K562 (cell line): ENCODE data around the gene HTR5A. TPM values are rescaled to one million over a fixed set of nuclear protein-coding genes. Genes with fewer than 3 reads are reported as not detected.

Source experiments
- BCL6 ChIP-seq: fragments of 250-450 bp; sonication (Bioruptor Pico); IDR thresholded peaks from 2 replicates; pipeline ENCODE4 v1.4.0; 2020
- ELF2 ChIP-seq: fragments of 250-450 bp; sonication (Bioruptor Pico); IDR thresholded peaks from 2 replicates; pipeline ENCODE4 v1.5.0; 2021; ENCODE audit warnings: mild to moderate bottlenecking
- EP300 ChIP-seq: IDR thresholded peaks from 2 replicates; pipeline ENCODE4 v1.6.1; 2012; ENCODE audit warnings: low read length, improper control_type of control experiment
- EP400 ChIP-seq: fragments of 450-650 bp; IDR thresholded peaks from 2 replicates; pipeline ENCODE4 v1.6.1; 2017; ENCODE audit warnings: antibody characterized with exemption, mild to moderate bottlenecking, moderate library complexity
- ETS2 ChIP-seq: IDR thresholded peaks from 2 replicates; pipeline ENCODE4 v1.6.1; 2016; ENCODE audit warnings: borderline replicate concordance, missing genetic modification characterization, mild to moderate bottlenecking, moderate library complexity, missing compliant biosample characterization; ENCODE audit not compliant: poor library complexity, severe bottlenecking
- FOXJ3 ChIP-seq: sonication (generic); formaldehyde crosslinking; IDR thresholded peaks from 2 replicates; pipeline ENCODE4 v1.4.0; 2020; ENCODE audit warnings: mild to moderate bottlenecking, missing genetic modification reagents
- HNRNPL ChIP-seq: fragments of 200-400 bp; formaldehyde crosslinking; IDR thresholded peaks from 2 replicates; pipeline ENCODE4 v1.6.1; 2017; ENCODE audit warnings: low read depth, mild to moderate bottlenecking, low read length
- NR2F6 ChIP-seq: fragments of 450-650 bp; formaldehyde crosslinking; IDR thresholded peaks from 2 replicates; pipeline ENCODE4 v1.4.0; 2020; ENCODE audit warnings: mild to moderate bottlenecking
- PCBP1 ChIP-seq: fragments of 200-400 bp; formaldehyde crosslinking; IDR thresholded peaks from 2 replicates; pipeline ENCODE4 v1.6.1; 2018; ENCODE audit warnings: mild to moderate bottlenecking, low read depth, low read length; ENCODE audit not compliant: poor library complexity, severe bottlenecking
- PHF21A ChIP-seq: fragments of 450-650 bp; IDR thresholded peaks from 2 replicates; pipeline ENCODE4 v1.6.1; 2017; ENCODE audit warnings: low read depth, borderline replicate concordance
- RFX5 ChIP-seq: IDR thresholded peaks from 2 replicates; pipeline ENCODE4 v1.6.1; 2011; ENCODE audit warnings: low read depth, mild to moderate bottlenecking, improper control_type of control experiment, low read length
- SAFB ChIP-seq: fragments of 200-400 bp; formaldehyde crosslinking; IDR thresholded peaks from 2 replicates; pipeline ENCODE4 v1.6.1; 2017; ENCODE audit warnings: low read depth, low read length, borderline replicate concordance
- TCF3 ChIP-seq: sonication (generic); formaldehyde crosslinking; IDR thresholded peaks from 2 replicates; pipeline ENCODE4 v1.4.0; 2020; ENCODE audit warnings: mild to moderate bottlenecking, missing genetic modification reagents
- TEAD4 ChIP-seq, 2 experiments: sonication (generic) in 1 of 2; formaldehyde crosslinking in 1 of 2; IDR thresholded peaks; 2 replicates each; pipeline versions ENCODE4 v1.6.1 to v1.8.0; 2012 to 2022; ENCODE audit warnings: borderline replicate concordance in 1 of 2, inconsistent platforms in 1 of 2, low read length in 1 of 2, mild to moderate bottlenecking in 1 of 2, missing genetic modification reagents in 1 of 2
- ZNF134 ChIP-seq: fragments of 250-450 bp; sonication (Bioruptor Pico); conservative IDR thresholded peaks from 2 replicates; pipeline ENCODE4 v1.4.0; 2020
- ZNF347 ChIP-seq: fragments of 450-650 bp; formaldehyde crosslinking; IDR thresholded peaks from 2 replicates; pipeline ENCODE4 v1.4.0; 2020; ENCODE audit warnings: low read depth, mild to moderate bottlenecking, moderate library complexity
- ZNF41 ChIP-seq: fragments of 250-450 bp; sonication (Bioruptor Pico); conservative IDR thresholded peaks from 2 replicates; pipeline ENCODE4 v1.4.0; 2020; ENCODE audit warnings: mild to moderate bottlenecking
- ZNF431 ChIP-seq: sonication (generic); formaldehyde crosslinking; IDR thresholded peaks from 2 replicates; pipeline ENCODE4 v1.8.0; 2022; ENCODE audit warnings: mild to moderate bottlenecking, missing genetic modification reagents
- ZNF644 ChIP-seq: fragments of 200-800 bp; sonication (Bioruptor generic); IDR thresholded peaks from 2 replicates; pipeline ENCODE4 v1.6.1; 2016; ENCODE audit warnings: low read depth, missing genetic modification characterization, missing compliant biosample characterization
- polyA plus RNA-seq, 8 experiments: library from polyadenylated mRNA; depleted of rRNA in 4 of 8; stranded (reverse) in 5 of 8; unstranded in 3 of 8; fragments of >200 nt; fragmentation: Nextera tagmentation in 2 of 8; fragmentation: Illumina TruSeq in 1 of 8; extraction: Ambion mirVana in 2 of 8; extraction: Trizol in 1 of 8; gene quantifications; 2 replicates each; pipeline versions ENCODE4 v1.2.1 to v1.2.3, GENCODE V29; 2011 to 2014; ENCODE audit warnings: inconsistent platforms in 1 of 8, missing spikeins in 1 of 8
- total RNA-seq, 7 experiments: library from RNA; depleted of rRNA in 6 of 7; stranded (reverse); fragments of >200 nt in 6 of 7; fragmentation: Illumina TruSeq in 2 of 7; extraction: Trizol in 2 of 7; gene quantifications; 2 replicates each; pipeline versions ENCODE4 v1.2.1 to v1.2.3, GENCODE V29; 2011 to 2021; ENCODE audit warnings: low replicate concordance in 1 of 7
- TF ChIP-seq, protein P1 (sequence below): fragments of 450-650 bp; IDR thresholded peaks from 2 replicates; pipeline ENCODE4 v1.6.1; 2017; ENCODE audit warnings: antibody characterized with exemption, mild to moderate bottlenecking
- TF ChIP-seq, protein P2 (sequence below): fragments of 250-450 bp; sonication (Bioruptor Pico); IDR thresholded peaks from 2 replicates; pipeline ENCODE4 v1.4.0; 2020; ENCODE audit warnings: borderline replicate concordance
- TF ChIP-seq, protein P3 (sequence below): fragments of 450-650 bp; IDR thresholded peaks from 2 replicates; pipeline ENCODE4 v1.6.1; 2016; ENCODE audit warnings: antibody characterized with exemption

The HTR5A gene
- total and polyA plus RNA-seq, 9 of the 15 experiments (the other 6 are each of a cell fraction or from before 2014, with no cell fraction given), result 0.06 TPM; not detected in 8

DNA sequence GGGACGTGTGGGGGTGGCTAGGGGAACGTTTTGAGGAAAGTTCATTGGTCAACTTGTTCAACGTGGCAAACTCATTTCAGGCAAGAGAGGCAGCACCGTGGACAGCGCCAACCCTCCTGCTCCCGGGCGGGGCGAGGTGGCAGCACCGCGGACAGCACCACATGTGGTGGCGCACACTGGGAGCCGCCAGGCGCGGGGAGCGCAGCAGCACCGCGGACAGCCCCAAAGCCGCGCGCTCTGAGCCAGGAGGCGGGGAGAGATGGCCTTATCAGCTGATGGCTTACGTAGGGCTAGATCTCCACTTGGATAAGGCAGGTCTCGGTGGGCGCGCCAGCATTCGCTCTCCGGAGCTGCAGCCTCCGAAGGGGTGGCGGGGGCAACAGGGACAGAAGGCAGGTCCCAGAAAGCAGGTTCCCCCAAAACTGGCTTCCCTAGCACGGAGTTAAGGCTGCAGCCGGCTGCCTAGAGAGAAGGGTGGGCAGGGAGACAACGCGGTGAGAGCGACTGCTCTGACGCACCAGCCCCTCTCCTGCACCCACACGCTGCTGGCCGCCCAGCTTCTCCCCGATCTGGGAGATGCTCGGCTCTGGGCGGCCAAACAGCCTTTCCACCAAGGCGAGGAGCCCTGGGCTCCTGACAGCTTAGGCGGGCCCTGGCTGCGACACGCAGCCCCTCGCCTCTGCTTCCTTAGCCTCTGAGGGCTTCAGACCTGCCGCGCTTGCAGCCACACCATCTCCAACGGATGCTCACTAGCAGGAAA lies at the start of gene HTR5A (continued):
- peak; percentile 97 for TF ChIP-seq ZNF431 (CRISPR knock-in tag)
- TF ChIP-seq HNRNPL, result no peak
- peak; percentile 31 for TF ChIP-seq PCBP1
- TF ChIP-seq RFX5, result peak; percentile 44; the same call in 1 of the 2 replicates
- TF ChIP-seq ZNF134, result peak; percentile 85
- TF ChIP-seq ZNF644, result peak; percentile 100
- TF ChIP-seq EP300, result no peak
- TF ChIP-seq EP400, result no peak
- TF ChIP-seq ELF2 (CRISPR knock-in tag), result peak; percentile 71; the same call in 1 of the 2 replicates
- peak; percentile 99 for TF ChIP-seq FOXJ3
- no peak for TF ChIP-seq SAFB
- peak; percentile 55; the same call in 1 of the 2 replicates for TF ChIP-seq TEAD4 (IDR thresholded peaks at IDR 0.05; ENCODE audit: low read length)
- TF ChIP-seq TEAD4 (CRISPR knock-in tag; IDR thresholded peaks at IDR 0.05; ENCODE audit: borderline replicate concordance), result peak; percentile 100
- no peak for TF ChIP-seq ZNF347
- peak; percentile 89 for TF ChIP-seq ZNF41 (CRISPR knock-in tag)
- TF ChIP-seq, protein P1, sequence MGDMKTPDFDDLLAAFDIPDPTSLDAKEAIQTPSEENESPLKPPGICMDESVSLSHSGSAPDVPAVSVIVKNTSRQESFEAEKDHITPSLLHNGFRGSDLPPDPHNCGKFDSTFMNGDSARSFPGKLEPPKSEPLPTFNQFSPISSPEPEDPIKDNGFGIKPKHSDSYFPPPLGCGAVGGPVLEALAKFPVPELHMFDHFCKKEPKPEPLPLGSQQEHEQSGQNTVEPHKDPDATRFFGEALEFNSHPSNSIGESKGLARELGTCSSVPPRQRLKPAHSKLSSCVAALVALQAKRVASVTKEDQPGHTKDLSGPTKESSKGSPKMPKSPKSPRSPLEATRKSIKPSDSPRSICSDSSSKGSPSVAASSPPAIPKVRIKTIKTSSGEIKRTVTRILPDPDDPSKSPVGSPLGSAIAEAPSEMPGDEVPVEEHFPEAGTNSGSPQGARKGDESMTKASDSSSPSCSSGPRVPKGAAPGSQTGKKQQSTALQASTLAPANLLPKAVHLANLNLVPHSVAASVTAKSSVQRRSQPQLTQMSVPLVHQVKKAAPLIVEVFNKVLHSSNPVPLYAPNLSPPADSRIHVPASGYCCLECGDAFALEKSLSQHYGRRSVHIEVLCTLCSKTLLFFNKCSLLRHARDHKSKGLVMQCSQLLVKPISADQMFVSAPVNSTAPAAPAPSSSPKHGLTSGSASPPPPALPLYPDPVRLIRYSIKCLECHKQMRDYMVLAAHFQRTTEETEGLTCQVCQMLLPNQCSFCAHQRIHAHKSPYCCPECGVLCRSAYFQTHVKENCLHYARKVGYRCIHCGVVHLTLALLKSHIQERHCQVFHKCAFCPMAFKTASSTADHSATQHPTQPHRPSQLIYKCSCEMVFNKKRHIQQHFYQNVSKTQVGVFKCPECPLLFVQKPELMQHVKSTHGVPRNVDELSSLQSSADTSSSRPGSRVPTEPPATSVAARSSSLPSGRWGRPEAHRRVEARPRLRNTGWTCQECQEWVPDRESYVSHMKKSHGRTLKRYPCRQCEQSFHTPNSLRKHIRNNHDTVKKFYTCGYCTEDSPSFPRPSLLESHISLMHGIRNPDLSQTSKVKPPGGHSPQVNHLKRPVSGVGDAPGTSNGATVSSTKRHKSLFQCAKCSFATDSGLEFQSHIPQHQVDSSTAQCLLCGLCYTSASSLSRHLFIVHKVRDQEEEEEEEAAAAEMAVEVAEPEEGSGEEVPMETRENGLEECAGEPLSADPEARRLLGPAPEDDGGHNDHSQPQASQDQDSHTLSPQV, result no peak
- peak; percentile 95 for TF ChIP-seq BCL6 (CRISPR knock-in tag)
- TF ChIP-seq PHF21A, result no peak
- TF ChIP-seq ETS2, result no peak
- peak; percentile 81 for TF ChIP-seq NR2F6 (CRISPR knock-in tag)
- TF ChIP-seq, protein P2, sequence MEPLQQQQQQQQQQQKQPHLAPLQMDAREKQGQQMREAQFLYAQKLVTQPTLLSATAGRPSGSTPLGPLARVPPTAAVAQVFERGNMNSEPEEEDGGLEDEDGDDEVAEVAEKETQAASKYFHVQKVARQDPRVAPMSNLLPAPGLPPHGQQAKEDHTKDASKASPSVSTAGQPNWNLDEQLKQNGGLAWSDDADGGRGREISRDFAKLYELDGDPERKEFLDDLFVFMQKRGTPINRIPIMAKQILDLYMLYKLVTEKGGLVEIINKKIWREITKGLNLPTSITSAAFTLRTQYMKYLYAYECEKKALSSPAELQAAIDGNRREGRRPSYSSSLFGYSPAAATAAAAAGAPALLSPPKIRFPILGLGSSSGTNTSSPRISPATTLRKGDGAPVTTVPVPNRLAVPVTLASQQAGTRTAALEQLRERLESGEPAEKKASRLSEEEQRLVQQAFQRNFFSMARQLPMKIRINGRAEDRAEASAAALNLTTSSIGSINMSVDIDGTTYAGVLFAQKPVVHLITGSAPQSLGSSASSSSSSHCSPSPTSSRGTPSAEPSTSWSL (CRISPR knock-in tag), result peak; percentile 96
- TF ChIP-seq, protein P3, sequence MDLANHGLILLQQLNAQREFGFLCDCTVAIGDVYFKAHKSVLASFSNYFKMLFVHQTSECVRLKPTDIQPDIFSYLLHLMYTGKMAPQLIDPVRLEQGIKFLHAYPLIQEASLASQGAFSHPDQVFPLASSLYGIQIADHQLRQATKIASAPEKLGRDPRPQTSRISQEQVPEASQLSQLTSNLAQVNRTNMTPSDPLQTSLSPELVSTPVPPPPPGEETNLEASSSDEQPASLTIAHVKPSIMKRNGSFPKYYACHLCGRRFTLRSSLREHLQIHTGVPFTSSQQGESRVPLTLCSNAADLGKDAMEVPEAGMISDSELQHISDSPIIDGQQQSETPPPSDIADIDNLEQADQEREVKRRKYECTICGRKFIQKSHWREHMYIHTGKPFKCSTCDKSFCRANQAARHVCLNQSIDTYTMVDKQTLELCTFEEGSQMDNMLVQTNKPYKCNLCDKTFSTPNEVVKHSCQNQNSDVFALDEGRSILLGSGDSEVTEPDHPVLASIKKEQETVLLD, result 0 out of 2 replicates have a peak, but pooled peaks have one; percentile 29
- peak; percentile 81 for TF ChIP-seq TCF3 (CRISPR knock-in tag)
